HEK293 (cell line): Measurements from ENCODE around the gene MUC21.

ENCODE experiments used
- CTCF ChIA-PET: fragments of 350-600 bp; formaldehyde crosslinking; extraction: SDS; loops from one replicate; lab custom pipeline; 2021; ENCODE audit warnings: antibody characterized with exemption; lab: Yijun Ruan, JAX
- POLR2A ChIA-PET: fragments of 300-600 bp; formaldehyde crosslinking; extraction: SDS; loops from one replicate; lab custom pipeline; 2020; ENCODE audit warnings: antibody characterized with exemption, inconsistent platforms; lab: Yijun Ruan, JAX
- H3K27ac ChIP-seq: fragments of 200-500 bp; sonication (Bioruptor generic); 2 replicates; pipeline ENCODE4 v1.5.1; 2014; ENCODE audit warnings: low read depth, low read length, control low read depth, inconsistent platforms; ENCODE audit errors: extremely low read depth
- H3K36me3 ChIP-seq, 2 experiments: fragments of 200-500 bp in 1 of 2; sonication (Bioruptor generic) in 1 of 2; 1 replicate in 1 of 2; 2 replicates in 1 of 2; pipeline ENCODE4 v1.5.1; 2014 to 2017; ENCODE audit warnings: inconsistent platforms in 2 of 2, low read length in 2 of 2; ENCODE audit not compliant: control insufficient read depth in 2 of 2, insufficient read depth in 1 of 2
- H3K4me1 ChIP-seq: fragments of 200-500 bp; sonication (Bioruptor generic); 2 replicates; pipeline ENCODE4 v1.5.1; 2014; ENCODE audit warnings: mild to moderate bottlenecking, low read length, inconsistent platforms; ENCODE audit not compliant: control insufficient read depth, insufficient read depth
- H3K4me3 ChIP-seq: 2 replicates; pipeline ENCODE4 v1.5.1; 2011; ENCODE audit warnings: low read depth, mild to moderate bottlenecking, control low read depth, low read length, moderate library complexity
- H3K9me3 ChIP-seq: fragments of 200-500 bp; sonication (Bioruptor generic); 2 replicates; pipeline ENCODE4 v1.5.1; 2014; ENCODE audit warnings: low read depth, low read length, inconsistent platforms; ENCODE audit not compliant: control insufficient read depth, insufficient read depth
- KLF10 ChIP-seq: fragments of 450-650 bp; IDR thresholded peaks from 2 replicates; pipeline ENCODE4 v1.5.1; 2018; ENCODE audit warnings: missing biosample characterization, mild to moderate bottlenecking, missing genetic modification characterization
- KLF8 ChIP-seq: fragments of 450-650 bp; formaldehyde crosslinking; IDR thresholded peaks from 2 replicates; pipeline ENCODE4 v1.5.1; 2016; ENCODE audit warnings: missing biosample characterization, missing genetic modification characterization
- PATZ1 ChIP-seq: fragments of 450-650 bp; formaldehyde crosslinking; IDR thresholded peaks from 2 replicates; pipeline ENCODE4 v1.5.1; 2016; ENCODE audit warnings: missing biosample characterization, missing genetic modification characterization
- PRDM4 ChIP-seq: fragments of 450-650 bp; formaldehyde crosslinking; IDR thresholded peaks from 2 replicates; pipeline ENCODE4 v1.5.1; 2017; ENCODE audit warnings: missing biosample characterization, missing genetic modification characterization
- TCF7L2 ChIP-seq: IDR thresholded peaks from 2 replicates; pipeline ENCODE4 v1.6.1; 2011; ENCODE audit warnings: low read depth, mild to moderate bottlenecking, inconsistent platforms, low read length, moderate library complexity, borderline replicate concordance
- ZBTB26 ChIP-seq: fragments of 450-650 bp; formaldehyde crosslinking; optimal IDR thresholded peaks from 2 replicates; pipeline ENCODE3; 2016; ENCODE audit warnings: missing biosample characterization, mild to moderate bottlenecking, missing genetic modification characterization
- ZNF132 ChIP-seq: fragments of 450-650 bp; formaldehyde crosslinking; IDR thresholded peaks from 2 replicates; pipeline ENCODE4 v1.5.1; 2017; ENCODE audit warnings: missing biosample characterization, missing genetic modification characterization, borderline replicate concordance
- ZNF391 ChIP-seq: fragments of 450-650 bp; formaldehyde crosslinking; IDR thresholded peaks from 2 replicates; pipeline ENCODE4 v1.5.1; 2016; ENCODE audit warnings: low read depth, missing biosample characterization, missing genetic modification characterization, borderline replicate concordance
- ZNF501 ChIP-seq: fragments of 450-650 bp; formaldehyde crosslinking; IDR thresholded peaks from 2 replicates; pipeline ENCODE4 v1.5.1; 2016; ENCODE audit warnings: missing biosample characterization, missing genetic modification characterization
- ZNF571 ChIP-seq: fragments of 450-650 bp; formaldehyde crosslinking; IDR thresholded peaks from 2 replicates; pipeline ENCODE4 v1.5.0; 2017; ENCODE audit warnings: missing biosample characterization, missing genetic modification characterization
- ZNF585B ChIP-seq: fragments of 450-650 bp; formaldehyde crosslinking; IDR thresholded peaks from 2 replicates; pipeline ENCODE4 v1.5.1; 2016; ENCODE audit warnings: missing biosample characterization, missing genetic modification characterization
- ZNF645 ChIP-seq: fragments of 450-650 bp; formaldehyde crosslinking; IDR thresholded peaks from 2 replicates; pipeline ENCODE4; 2016; ENCODE audit warnings: missing biosample characterization, missing genetic modification characterization
- ZNF692 ChIP-seq: fragments of 450-650 bp; formaldehyde crosslinking; IDR thresholded peaks from 2 replicates; pipeline ENCODE4 v1.5.1; 2016; ENCODE audit warnings: missing biosample characterization, missing genetic modification characterization
- ZNF768 ChIP-seq: fragments of 450-650 bp; formaldehyde crosslinking; IDR thresholded peaks from 2 replicates; pipeline ENCODE4 v1.5.1; 2018; ENCODE audit warnings: missing biosample characterization, mild to moderate bottlenecking, missing genetic modification characterization
- ZSCAN18 ChIP-seq: fragments of 450-650 bp; formaldehyde crosslinking; IDR thresholded peaks from 2 replicates; pipeline ENCODE4 v1.5.1; 2016; ENCODE audit warnings: missing biosample characterization, missing genetic modification characterization
- ZSCAN4 ChIP-seq: fragments of 450-650 bp; formaldehyde crosslinking; IDR thresholded peaks from 2 replicates; pipeline ENCODE4 v1.5.1; 2017; ENCODE audit warnings: missing biosample characterization, missing genetic modification characterization

Gene MUC21

GRCh38 chr6:30970946-30971345, 12.6 kb upstream of the MUC21 start (continued):
- no peak for TF ChIP-seq PRDM4 (tag by site-specific recombination)
- no peak for TF ChIP-seq ZNF571 (tag by site-specific recombination)
- TF ChIP-seq ZSCAN18 (tag by site-specific recombination) = no peak

GRCh38 chr6:30972816-30973215, 10.7 kb upstream of the MUC21 start:
- POLR2A ChIA-PET = interaction anchor here (0.9 kb wide), 1 partner anchor 9 kb away, joined by 3 read pairs; no protein-coding TSS in a partner anchor
- H3K9me3 ChIP-seq = no peaks in the 10 kb centered on the region
- TF ChIP-seq KLF8 = no peak
- TF ChIP-seq ZNF645 (tag by site-specific recombination) = no peak
- TF ChIP-seq ZNF585B (tag by site-specific recombination) = no peak
- no peak for TF ChIP-seq ZSCAN4 (tag by site-specific recombination)
- TF ChIP-seq TCF7L2 = no peak
- TF ChIP-seq ZNF501 (tag by site-specific recombination) = no peak
- TF ChIP-seq ZNF768 = no peak
- TF ChIP-seq ZNF692 (tag by site-specific recombination) = no peak
- TF ChIP-seq, all 188 proteins: peak for 0
- no peaks in the 10 kb centered on the region for H3K36me3 ChIP-seq
- CTCF ChIA-PET = interaction anchor here (0.6 to 3.1 kb wide), 3 partner anchors 9 to 57 kb away, joined by 3 to 8 read pairs (median 6); no protein-coding TSS in a partner anchor
- no peak overlapping the region for H3K4me3 ChIP-seq
- H3K4me1 ChIP-seq = no peaks in the 10 kb centered on the region
- H3K27ac ChIP-seq = no peak overlapping the region

- no peak overlapping the region for H3K4me3 ChIP-seq
- H3K36me3 ChIP-seq = no peaks in the 10 kb centered on the region
- POLR2A ChIA-PET = interaction anchor here (0.5 kb wide), 1 partner anchor 75 kb away, joined by 3 read pairs; no protein-coding TSS in a partner anchor
- CTCF ChIA-PET = interaction anchor here (0.6 to 3.1 kb wide), 6 partner anchors 7 to 138 kb away, joined by 3 to 9 read pairs (median 6); no protein-coding TSS in a partner anchor
- H3K4me1 ChIP-seq = no peaks in the 10 kb centered on the region
- no peak overlapping the region for H3K27ac ChIP-seq
- H3K9me3 ChIP-seq = no peaks in the 10 kb centered on the region
- TF ChIP-seq ZBTB26 (tag by site-specific recombination) (no peak), ZSCAN18 (tag by site-specific recombination) (no peak), PATZ1 (no peak), ZNF391 (tag by site-specific recombination) (no peak), KLF10 (no peak), ZNF132 (tag by site-specific recombination) (no peak)
Measured at GRCh38 chr6:30974490-30975252, 8.8 kb upstream of the MUC21 start.
